Endothelial cell of umbilical vein (primary cell): ENCODE results near the gene ATXN7L1. TPM values are rescaled to one million over a fixed set of nuclear protein-coding genes. Genes with fewer than 3 reads are reported as not detected.

ENCODE experiments used
- BruUV-seq: library from RNA; stranded (reverse); fragments of 400-500 nt; replicated peaks from 2 replicates; lab custom pipeline; 2021; lab: Mats Ljungman, UMichigan
- CTCF ChIA-PET: fragments of 300-600, 350-600 bp; sonication (Branson Sonifier 250); formaldehyde crosslinking; loops from one replicate; lab custom pipeline; 2021; ENCODE audit warnings: antibody characterized with exemption, inconsistent platforms; lab: Charles Lee
- POLR2A ChIA-PET: fragments of 300-600, 350-600 bp; sonication (Branson Sonifier 250); formaldehyde crosslinking; loops from one replicate; lab custom pipeline; 2021; ENCODE audit warnings: antibody characterized with exemption, inconsistent platforms; lab: Charles Lee
- DNase-seq: peaks from one replicate; pipeline ENCODE4 v3.0.0-alpha.2; 2011; ENCODE audit warnings: low read depth, low spot score
- FAIRE-seq: peaks from 2 replicates; lab custom pipeline; 2011; peaks lifted over from hg19 to GRCh38; lab: Jason Lieb, UNC
- H2AFZ ChIP-seq: 2 replicates; pipeline ENCODE4 v1.6.0; 2012; ENCODE audit warnings: low read depth, low read length, control low read depth, inconsistent platforms
- H3K27ac ChIP-seq: 2 replicates; pipeline ENCODE4 v1.5.1; 2011; ENCODE audit warnings: low read depth, mild to moderate bottlenecking, control low read depth, low read length, moderate library complexity; ENCODE audit not compliant: insufficient read depth
- H3K27me3 ChIP-seq, 2 experiments: 2 replicates each; pipeline versions ENCODE4 v1.6.0 to v1.6.1; 2011; ENCODE audit warnings: low read length in 2 of 2, mixed read lengths in 1 of 2; ENCODE audit not compliant: control insufficient read depth in 2 of 2, insufficient read depth in 2 of 2
- H3K36me3 ChIP-seq, 2 experiments: 2 replicates in 1 of 2; 3 replicates in 1 of 2; pipeline ENCODE4 v1.5.1; 2011; ENCODE audit warnings: low read length in 2 of 2, mild to moderate bottlenecking in 1 of 2, moderate library complexity in 1 of 2; ENCODE audit not compliant: control insufficient read depth in 2 of 2, insufficient read depth in 2 of 2; ENCODE audit errors: extremely low read depth in 1 of 2
- H3K4me1 ChIP-seq: 3 replicates; pipeline ENCODE4 v1.5.1; 2011; ENCODE audit warnings: mild to moderate bottlenecking, low read length; ENCODE audit not compliant: control insufficient read depth, insufficient read depth; ENCODE audit errors: extremely low read depth
- H3K4me2 ChIP-seq: 2 replicates; pipeline ENCODE4 v1.6.1; 2011; ENCODE audit warnings: low read length, control low read depth, mixed read lengths; ENCODE audit not compliant: insufficient read depth
- H3K4me3 ChIP-seq, 3 experiments: fragments of 200-600 bp in 1 of 3; sonication (generic), shearing (Covaris generic) in 1 of 3; replicated peaks in 1 of 3; 2 replicates each; pipeline ENCODE4 v1.5.1; 2011 to 2016; ENCODE audit warnings: control low read depth in 3 of 3, low read length in 3 of 3, mild to moderate bottlenecking in 2 of 3, inconsistent platforms in 1 of 3, low read depth in 1 of 3, moderate library complexity in 1 of 3; ENCODE audit not compliant: insufficient read depth in 1 of 3
- H3K79me2 ChIP-seq: 2 replicates; pipeline ENCODE4 v1.6.0; 2012; ENCODE audit warnings: low read length, inconsistent platforms; ENCODE audit not compliant: control insufficient read depth, insufficient read depth
- H3K9ac ChIP-seq: replicated peaks from 2 replicates; pipeline ENCODE3; 2011; ENCODE audit warnings: low read length, control low read depth; ENCODE audit not compliant: insufficient read depth; ENCODE audit errors: extremely low read depth
- H3K9me1 ChIP-seq: replicated peaks from 3 replicates; pipeline ENCODE4 v1.6.0; 2011; ENCODE audit warnings: mild to moderate bottlenecking, low read length; ENCODE audit not compliant: control insufficient read depth, insufficient read depth; ENCODE audit errors: extremely low read depth
- H3K9me3 ChIP-seq: replicated peaks from 2 replicates; pipeline ENCODE4 v1.5.1; 2012; ENCODE audit warnings: low read length, inconsistent platforms; ENCODE audit not compliant: control insufficient read depth, insufficient read depth
- H4K20me1 ChIP-seq: replicated peaks from 2 replicates; pipeline ENCODE3; 2011; ENCODE audit warnings: mild to moderate bottlenecking, low read length; ENCODE audit not compliant: control insufficient read depth, insufficient read depth; ENCODE audit errors: extremely low read depth
- CTCF ChIP-seq, 2 donors: IDR thresholded peaks; 1 replicate in 1 of 2; 2 replicates in 1 of 2; pipeline ENCODE4 v1.5.1; 2011; ENCODE audit warnings: low read length in 2 of 2, mild to moderate bottlenecking in 2 of 2, moderate library complexity in 2 of 2, control low read depth in 1 of 2, inconsistent platforms in 1 of 2, low read depth in 1 of 2; ENCODE audit not compliant: insufficient read depth in 1 of 2; ENCODE audit errors: extremely low read depth in 1 of 2
- EZH2 ChIP-seq: IDR thresholded peaks from 2 replicates; pipeline ENCODE4 v1.6.1; 2012; ENCODE audit warnings: borderline replicate concordance, low read depth, mild to moderate bottlenecking, moderate library complexity, low read length, inconsistent platforms; ENCODE audit not compliant: severe bottlenecking
- FOS ChIP-seq: IDR thresholded peaks from 2 replicates; pipeline ENCODE4 v1.6.1; 2011; ENCODE audit warnings: mild to moderate bottlenecking, low read length, moderate library complexity, borderline replicate concordance; ENCODE audit not compliant: insufficient read depth
- GATA2 ChIP-seq: IDR thresholded peaks from 2 replicates; pipeline ENCODE4 v1.7.0; 2011; ENCODE audit warnings: low read depth, mild to moderate bottlenecking, moderate library complexity, mixed read lengths, low read length; ENCODE audit not compliant: insufficient read length, insufficient read depth
- dilution Hi-C: fragments of 300-500 bp; cut with MboI; formaldehyde crosslinking; loops from one replicate; pipeline ENCODE4 v1.15.0; 2019; ENCODE audit warnings: low sequenced_read_pairs; ENCODE audit not compliant: extremely low pct_ligation_motif_present
- intact Hi-C: fragments of 100-400 bp; cut with micrococcal nuclease; formaldehyde crosslinking; loops from one replicate; pipeline ENCODE4 v1.10.0; 2022
- polyA plus RNA-seq, 4 experiments: library from polyadenylated mRNA; depleted of rRNA in 3 of 4; stranded (reverse) in 3 of 4; unstranded in 1 of 4; fragments of >200 nt; gene quantifications; 2 replicates each; pipeline versions ENCODE4 v1.2.1 to v1.2.3, GENCODE V29; 2011 to 2012; ENCODE audit warnings: missing spikeins in 1 of 4
- total RNA-seq: library from RNA; stranded (reverse); gene quantifications from 2 replicates; pipeline ENCODE4 v1.2.3, GENCODE V29; 2021

ATXN7L1 gene
- total and polyA plus RNA-seq, 2 donors (not counting 3 experiments of a cell fraction or from before 2014, with no cell fraction given): 4.6 to 15.6 TPM

DNA sequence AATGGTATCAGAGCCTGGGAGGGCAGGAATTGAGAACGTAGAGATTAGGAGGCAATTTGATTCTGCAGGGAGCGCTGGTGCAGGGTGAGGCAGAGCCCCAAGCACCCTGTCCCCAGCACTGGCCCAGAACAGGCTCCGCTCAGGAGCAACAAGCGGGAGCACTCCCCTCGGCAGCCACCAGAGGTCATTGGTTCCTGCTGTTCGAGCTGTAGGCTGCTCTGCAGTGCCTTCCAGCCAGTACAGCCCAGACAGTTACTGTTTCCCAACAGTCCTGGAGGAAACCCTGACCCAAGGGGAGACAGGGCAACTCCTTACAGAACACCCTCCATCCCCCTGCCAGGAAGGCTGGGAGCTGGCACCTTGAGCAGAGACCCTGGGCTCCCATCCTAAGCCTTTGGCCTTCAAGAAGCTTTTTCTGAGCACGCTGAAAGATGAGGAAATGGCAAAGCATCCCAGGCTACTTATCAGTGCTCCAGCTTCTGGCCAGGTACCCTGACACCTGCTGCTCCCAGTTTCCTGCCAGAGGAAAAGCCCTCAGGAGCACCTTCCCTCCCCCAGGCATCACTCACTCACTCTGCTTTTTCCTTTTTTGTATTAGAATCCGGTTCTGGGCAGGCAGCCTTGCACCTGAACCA, 223.9 kb downstream of the ATXN7L1 start:
- Histone ChIP-seq H3K9me3 (no peaks in the 10 kb centered on the region), H4K20me1 (no peaks in the 10 kb centered on the region), H3K79me2 (no peaks in the 10 kb centered on the region), H3K9ac (no peak overlapping the region), H3K4me3 (no peak overlapping the region), H3K9me1 (no peaks in the 10 kb centered on the region), H3K4me1 (no peaks in the 10 kb centered on the region), H3K4me2 (no peak overlapping the region), H2AFZ (no peak overlapping the region), H3K27ac (no peak overlapping the region), H3K27me3 (no peaks in the 10 kb centered on the region), H3K36me3 (no peaks in the 10 kb centered on the region)
- TF ChIP-seq EZH2 (no peak), CTCF (IDR thresholded peaks at IDR 0.05; ENCODE audit: extremely low read depth in 1 of 2, insufficient read depth in 1 of 2, low read depth in 1 of 2, low read length in 2 of 2) (peak; percentile 74 to 91), GATA2 (no peak), FOS (no peak)
- BruUV-seq: no TSS peak
- FAIRE-seq: peak; percentile 91
- ChIA-PET CTCF (interaction anchor here (0.6 to 6.5 kb wide), 23 partner anchors 10 to 513 kb away, joined by 3 to 72 read pairs (median 5); no protein-coding TSS in a partner anchor), POLR2A (interaction anchor here (0.6 kb wide), 1 partner anchor 60 kb away, joined by 5 read pairs; no protein-coding TSS in a partner anchor)
- intact Hi-C loops (loop anchor here (1.0 to 10.0 kb wide), 6 partner anchors 108 to 514 kb away; partner anchors contain the start of gene ATXN7L1), dilution Hi-C loops (no loop called here)
- DNase-seq: peak; percentile 67
